Measurements from ENCODE around the gene TGFBRAP1. TPM values are rescaled to one million over a fixed set of nuclear protein-coding genes. Genes with fewer than 3 reads are reported as not detected.
"Not testable (repeated sequence)": the region's sequence is repeated elsewhere in the genome, so short reads cannot be mapped to it uniquely, and the experiment has no call there.

TGFBRAP1 gene
- total RNA-seq, 1 donor from 2014 or later, result 9.8 TPM

DNA sequence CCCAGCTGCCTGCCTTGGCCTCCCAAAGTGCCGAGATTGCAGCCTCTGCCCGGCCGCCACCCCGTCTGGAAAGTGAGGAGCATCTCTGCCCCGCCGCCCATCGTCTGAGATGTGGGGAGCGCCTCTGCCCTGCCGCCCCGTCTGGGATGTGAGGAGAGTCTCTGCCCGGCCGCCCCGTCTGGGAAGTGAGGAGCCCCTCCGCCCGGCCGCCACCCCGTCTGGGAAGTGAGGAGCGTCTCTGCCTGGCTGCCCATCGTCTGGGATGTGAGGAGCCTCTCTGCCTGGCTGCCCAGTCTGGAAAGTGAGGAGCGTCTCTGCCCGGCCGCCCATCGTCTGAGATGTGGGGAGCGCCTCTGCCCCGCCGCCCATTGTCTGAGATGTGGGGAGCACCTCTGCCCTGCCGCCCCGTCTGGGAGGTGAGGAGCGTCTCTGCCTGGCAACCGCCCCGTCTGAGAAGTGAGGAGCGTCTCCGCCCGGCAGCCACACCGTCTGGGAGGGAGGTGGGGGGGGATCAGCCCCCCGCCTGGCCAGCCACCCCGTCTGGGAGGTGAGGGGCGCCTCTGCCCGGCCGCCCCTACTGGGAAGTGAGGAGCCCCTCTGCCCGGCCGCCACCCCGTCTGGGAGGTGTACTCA, 78.4 kb downstream of the TGFBRAP1 start:
- DNase-seq (ENCODE audit: low spot score); intact Hi-C loops (cut with DNase I): not testable (repeated sequence)

DNA sequence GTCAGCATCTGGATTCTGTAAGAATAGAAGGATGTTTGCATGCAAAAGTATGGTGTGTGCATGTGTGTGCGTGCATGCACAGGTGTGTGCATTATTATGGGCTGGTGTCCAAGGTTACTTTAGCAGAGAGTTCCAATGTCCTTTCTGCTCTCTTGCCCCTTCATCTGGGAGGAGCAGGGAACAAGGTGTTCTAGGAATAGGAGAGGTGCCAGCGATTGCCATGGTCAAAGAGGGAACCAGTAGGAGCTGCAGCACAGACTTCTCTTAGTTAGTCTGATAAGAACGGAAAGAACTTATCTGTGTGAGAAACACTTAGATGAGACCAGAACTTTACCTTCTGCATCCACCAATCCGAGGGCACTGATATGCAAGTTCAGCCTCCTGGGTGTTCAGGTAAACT, 79.6 kb downstream of the TGFBRAP1 start:
- DNase-seq (ENCODE audit: low spot score), result no peak
- intact Hi-C loops (cut with DNase I), result no loop called here

DNA sequence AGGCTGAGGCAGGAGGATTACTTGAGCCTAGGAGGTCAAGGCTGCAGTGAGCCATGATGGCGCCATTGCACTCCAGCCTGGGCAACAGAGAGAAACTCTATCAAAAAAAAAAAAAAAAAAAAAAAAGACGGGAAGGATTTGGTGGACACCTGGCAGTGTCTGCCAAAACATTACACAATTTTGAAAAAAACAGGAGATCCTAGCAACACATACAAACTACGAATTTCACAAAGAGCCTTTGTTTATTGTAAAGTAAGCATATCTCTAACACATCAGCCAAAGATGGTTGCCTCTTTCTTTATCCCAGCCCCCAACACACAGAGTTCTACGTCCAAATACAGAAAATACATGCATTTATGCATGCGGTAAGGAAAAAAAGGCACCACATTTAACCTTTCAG, 80.4 kb downstream of the TGFBRAP1 start:
- DNase-seq (ENCODE audit: low spot score), result no peak
- intact Hi-C loops (cut with DNase I), result no loop called here

GRCh38 chr2:105248316-105249070, 81.0 kb downstream of the TGFBRAP1 start:
- intact Hi-C loops (cut with DNase I), result no loop called here
- no peak for DNase-seq (ENCODE audit: low spot score)

DNA sequence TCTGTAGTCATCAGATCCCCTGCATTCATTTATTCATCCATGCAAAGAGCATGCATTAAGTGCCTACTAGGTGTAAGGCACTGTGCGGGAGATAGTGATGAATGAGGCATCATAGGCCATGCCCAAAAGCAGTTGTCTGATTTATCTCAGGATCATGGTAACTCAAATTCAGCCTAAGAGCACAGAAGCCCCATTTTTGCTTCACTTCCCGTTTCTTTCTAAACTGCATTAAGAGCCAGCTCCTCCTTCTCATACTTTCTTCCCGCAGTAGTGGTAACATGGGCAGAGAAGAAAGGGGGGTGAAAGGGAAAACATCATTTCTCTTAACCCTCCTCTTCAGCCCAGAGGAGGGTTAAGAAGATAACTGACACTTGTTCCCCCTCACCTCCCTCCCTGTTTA, 85.1 kb downstream of the TGFBRAP1 start:
- intact Hi-C loops (cut with DNase I), result no loop called here
- DNase-seq (ENCODE audit: low spot score), result no peak

GRCh38 chr2:105243961-105244360, 85.6 kb downstream of the TGFBRAP1 start:
- no peak for DNase-seq (ENCODE audit: low spot score)
- intact Hi-C loops (cut with DNase I), result no loop called here

DNA sequence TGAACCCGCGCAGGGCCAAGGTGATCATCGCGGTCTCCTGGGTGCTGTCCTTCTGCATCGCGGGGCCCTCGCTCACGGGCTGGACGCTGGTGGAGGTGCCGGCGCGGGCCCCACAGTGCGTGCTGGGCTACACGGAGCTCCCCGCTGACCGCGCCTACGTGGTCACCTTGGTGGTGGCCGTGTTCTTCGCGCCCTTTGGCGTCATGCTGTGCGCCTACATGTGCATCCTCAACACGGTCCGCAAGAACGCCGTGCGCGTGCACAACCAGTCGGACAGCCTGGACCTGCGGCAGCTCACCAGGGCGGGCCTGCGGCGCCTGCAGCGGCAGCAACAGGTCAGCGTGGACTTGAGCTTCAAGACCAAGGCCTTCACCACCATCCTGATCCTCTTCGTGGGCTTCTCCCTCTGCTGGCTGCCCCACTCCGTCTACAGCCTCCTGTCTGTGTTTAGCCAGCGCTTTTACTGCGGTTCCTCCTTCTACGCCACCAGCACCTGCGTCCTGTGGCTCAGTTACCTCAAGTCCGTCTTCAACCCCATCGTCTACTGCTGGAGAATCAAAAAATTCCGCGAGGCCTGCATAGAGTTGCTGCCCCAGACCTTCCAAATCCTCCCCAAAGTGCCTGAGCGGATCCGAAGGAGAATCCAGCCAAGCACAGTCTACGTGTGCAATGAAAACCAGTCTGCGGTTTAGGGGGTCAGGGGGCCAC, 87.1 kb downstream of the TGFBRAP1 start:
- intact Hi-C loops (cut with DNase I), result no loop called here

DNA sequence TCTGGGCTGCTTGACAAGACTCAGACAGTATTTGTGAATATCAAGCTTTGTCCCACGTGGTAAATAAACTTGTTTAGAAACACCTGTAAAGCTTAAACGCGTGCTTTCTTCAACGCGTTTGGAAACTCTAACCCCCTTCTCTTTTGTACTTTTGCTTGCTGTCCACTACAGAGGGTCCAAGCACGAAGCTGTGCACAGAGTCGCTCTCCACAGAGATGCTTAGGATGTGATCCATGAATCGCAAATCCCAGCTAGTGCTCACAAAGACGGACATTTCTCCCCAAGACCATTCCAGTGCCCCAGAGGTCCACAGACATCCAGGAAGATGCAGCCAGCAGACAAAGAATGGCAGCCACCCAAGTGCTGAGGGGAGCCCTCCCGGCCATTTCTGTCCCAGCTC, 88.1 kb downstream of the TGFBRAP1 start, which contains the start of gene GPR45:
Gene GPR45 (plus strand): TSS at position 301 of the 400 bp plus-strand sequence. CDS start 116 bp downstream, outside the sequence.
- DNase-seq (ENCODE audit: low spot score), result no peak
- intact Hi-C loops (cut with DNase I), result no loop called here

More for the DNA sequence above, 87.1 kb downstream of the TGFBRAP1 start:
- no peak for DNase-seq (ENCODE audit: low spot score)

DNA sequence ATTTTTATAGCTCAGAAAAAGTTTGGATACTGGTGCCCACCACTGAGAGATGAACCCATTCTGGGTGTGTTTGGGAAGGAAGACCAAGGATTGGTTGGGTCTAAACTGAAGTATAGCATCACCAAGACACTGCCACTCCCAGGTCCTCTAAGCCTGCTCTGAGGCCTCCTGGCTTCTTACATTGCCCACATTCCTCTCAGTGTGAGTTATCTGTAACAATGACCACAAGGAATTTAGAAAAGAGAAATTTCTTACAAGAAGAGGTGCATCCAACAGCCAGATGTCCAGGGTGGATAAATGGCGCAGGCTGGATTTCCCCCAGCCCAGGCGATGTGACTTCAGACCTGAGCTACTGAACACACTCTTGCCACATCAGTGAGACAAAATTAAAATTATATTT, 89.6 kb downstream of the TGFBRAP1 start:
- DNase-seq (ENCODE audit: low spot score), result no peak
- intact Hi-C loops (cut with DNase I), result no loop called here

- intact Hi-C loops (cut with DNase I), result no loop called here
- no peak for DNase-seq (ENCODE audit: low spot score)
Observed at GRCh38 chr2:105238664-105239240, 90.8 kb downstream of the TGFBRAP1 start.

DNA sequence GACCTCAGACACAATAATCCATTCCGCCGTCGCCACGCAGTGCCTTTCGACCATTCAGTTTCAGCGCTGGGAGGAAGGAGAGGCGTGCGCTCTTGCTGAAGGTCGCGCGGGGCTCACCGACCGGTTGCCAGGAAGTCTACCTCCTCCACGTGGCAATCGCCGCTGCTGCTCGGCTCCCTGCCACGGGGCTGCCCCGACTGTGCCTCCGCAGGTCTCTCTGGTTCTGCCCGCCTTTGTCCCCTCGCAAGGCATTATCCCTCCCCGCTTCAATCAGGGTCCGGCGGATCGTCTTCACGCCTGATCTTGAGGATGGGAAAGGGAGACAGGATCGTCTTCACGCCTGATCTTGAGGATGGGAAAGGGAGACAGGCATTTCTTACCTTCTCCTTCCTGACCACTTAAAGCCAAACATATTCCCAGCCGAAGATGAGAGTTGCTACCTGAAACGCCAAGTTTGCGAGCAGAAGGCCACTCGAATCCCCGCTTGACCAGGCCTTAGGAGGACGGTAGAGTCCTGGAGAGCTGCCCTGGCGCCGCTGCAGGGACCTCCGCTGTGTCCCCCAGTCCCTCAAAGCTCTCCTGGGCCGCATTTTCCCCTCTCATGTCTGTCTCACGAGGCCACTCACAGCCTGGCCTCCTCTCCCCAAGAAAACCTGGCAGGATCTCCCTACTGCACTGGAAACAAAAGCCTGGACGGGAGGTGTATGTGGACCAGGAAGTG, 92.3 kb downstream of the TGFBRAP1 start:
- intact Hi-C loops (cut with DNase I), result no loop called here
- DNase-seq (ENCODE audit: low spot score), result no peak

DNA sequence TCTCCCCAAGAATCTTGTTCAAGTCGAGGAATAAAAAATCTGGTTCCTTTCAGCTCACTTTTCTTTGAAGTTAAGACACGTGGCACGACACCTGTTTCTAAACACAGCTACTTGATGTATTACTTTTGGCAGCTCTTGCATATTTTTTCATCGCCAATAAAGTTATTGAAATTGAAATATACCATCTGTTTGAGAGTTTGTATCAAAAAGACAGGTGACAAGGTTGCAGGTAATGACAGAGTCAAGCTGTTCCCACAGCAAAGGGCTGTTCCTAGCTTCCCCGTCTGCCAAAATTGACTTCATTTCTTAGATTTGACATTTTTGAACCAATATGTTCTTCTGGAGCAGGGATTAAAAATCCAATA, 93.5 kb downstream of the TGFBRAP1 start:
- intact Hi-C loops (cut with DNase I), result loop anchor here (1.0 kb wide), 1 partner anchor 122 kb away; no protein-coding TSS in a partner anchor
- DNase-seq (ENCODE audit: low spot score), result no peak

- DNase-seq (ENCODE audit: low spot score), result no peak
- intact Hi-C loops (cut with DNase I), result loop anchor here (1.0 kb wide), 1 partner anchor 121 kb away; no protein-coding TSS in a partner anchor
Observed at GRCh38 chr2:105235388-105236059, 94.0 kb downstream of the TGFBRAP1 start.

DNA sequence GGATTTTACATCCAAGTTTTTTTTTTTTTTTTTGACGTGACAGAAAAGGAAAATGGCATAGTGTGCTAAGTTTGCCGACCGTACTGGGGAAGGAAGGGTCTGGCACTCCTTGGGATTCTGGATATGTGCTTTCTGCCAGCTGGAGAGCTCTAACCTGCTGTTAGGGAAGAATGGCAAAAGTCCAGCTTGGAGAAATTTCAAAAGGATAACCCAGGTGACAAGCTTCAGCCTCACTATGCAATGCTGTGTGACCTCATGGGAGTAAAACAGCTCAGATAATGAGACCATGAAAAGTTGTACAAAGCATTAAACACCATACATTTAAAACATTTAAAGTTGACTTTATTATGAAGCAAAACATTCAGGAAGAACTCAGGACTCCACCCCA, 98.3 kb downstream of the TGFBRAP1 start:
- no peak for DNase-seq (ENCODE audit: low spot score)
- intact Hi-C loops (cut with DNase I), result no loop called here

DNA sequence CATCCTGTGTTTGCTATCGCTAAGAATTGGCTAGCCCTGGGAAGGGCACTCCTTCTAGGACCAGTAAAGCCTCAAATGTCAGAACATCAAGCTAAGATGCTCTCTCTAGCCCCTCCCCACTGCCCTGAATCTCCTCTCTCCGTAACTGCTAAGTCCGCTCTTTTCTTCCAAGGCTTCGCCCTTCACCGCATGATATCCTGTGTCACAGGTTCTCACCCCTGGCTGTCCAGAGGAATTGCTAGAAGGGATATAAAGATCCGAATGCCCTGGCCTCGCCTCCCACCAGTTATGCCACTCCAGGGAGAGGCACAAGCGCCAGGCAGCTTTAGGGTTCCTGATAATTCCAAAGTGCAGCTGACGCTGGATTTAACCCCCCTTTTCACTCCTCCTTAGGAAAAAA, 105.1 kb downstream of the TGFBRAP1 start:
- DNase-seq (ENCODE audit: low spot score), result no peak
- intact Hi-C loops (cut with DNase I), result no loop called here

- intact Hi-C loops (cut with DNase I), result no loop called here
- DNase-seq (ENCODE audit: low spot score), result no peak
Observed at GRCh38 chr2:105220604-105221003, 108.9 kb downstream of the TGFBRAP1 start.

GRCh38 chr2:105215586-105216192, 113.8 kb downstream of the TGFBRAP1 start:
- DNase-seq (ENCODE audit: low spot score), result no peak
- intact Hi-C loops (cut with DNase I), result no loop called here

All from cardiac septum (tissue), 1 donor.